HG02938 (cell line): ENCODE results near the gene REXO4.
"Not testable (repeated sequence)": the region's sequence is repeated elsewhere in the genome, so short reads cannot be mapped to it uniquely, and the experiment has no call there.

Experiments used
- ATAC-seq: cut with Tn5 transposase; IDR thresholded peaks from one replicate; pipeline ENCODE4 v1.9.1; 2021; ENCODE audit warnings: mild to moderate bottlenecking, moderate library complexity; ENCODE audit not compliant: unreplicated experiment

The REXO4 gene

GRCh38 chr9:133391449-133391848 lies 26.4 kb downstream of the REXO4 start:
- ATAC-seq: not testable (repeated sequence)

DNA sequence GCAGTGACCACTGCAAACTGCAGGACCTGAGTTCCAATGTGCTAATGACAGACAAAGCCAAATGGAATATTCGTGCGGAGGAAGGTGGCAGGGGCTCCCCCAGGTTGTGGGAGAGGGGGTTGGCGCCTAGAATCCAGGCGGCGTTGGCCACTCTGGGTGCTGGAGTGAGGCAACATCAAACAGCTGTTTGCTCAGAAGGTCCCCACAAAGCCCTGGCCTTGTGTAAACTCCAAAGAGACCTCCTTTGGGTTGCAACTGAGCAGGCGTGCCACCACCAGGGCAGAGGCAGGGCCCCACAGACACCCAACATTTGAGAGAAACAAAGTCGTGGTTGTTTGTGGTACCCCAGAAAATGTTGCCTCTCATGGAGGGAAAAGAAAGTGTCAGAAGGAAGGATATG lies 27.1 kb downstream of the REXO4 start:
- no peak for ATAC-seq

DNA sequence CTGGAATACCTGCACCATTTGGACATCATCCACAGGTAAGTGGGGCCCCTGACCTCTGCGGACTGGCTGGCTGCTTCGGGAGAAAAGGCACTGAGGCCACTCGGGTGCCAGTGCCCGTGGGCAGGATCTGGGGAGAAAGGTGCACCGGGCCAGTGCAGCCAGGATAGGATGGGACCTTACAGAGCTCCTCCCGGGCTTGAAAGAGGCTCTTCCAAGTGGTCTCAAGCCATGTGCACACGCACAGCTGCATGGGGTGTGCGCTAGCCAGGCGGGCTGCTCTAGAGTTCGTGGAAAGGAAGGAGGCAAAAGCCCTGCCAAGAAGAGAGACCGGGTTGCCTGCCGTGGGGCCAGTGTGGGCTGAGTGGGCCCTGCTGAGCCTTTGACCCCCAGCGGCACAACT lies 28.2 kb downstream of the REXO4 start:
- ATAC-seq: no peak

- no peak for ATAC-seq
Observed at GRCh38 chr9:133389025-133389557, 28.7 kb downstream of the REXO4 start.

DNA sequence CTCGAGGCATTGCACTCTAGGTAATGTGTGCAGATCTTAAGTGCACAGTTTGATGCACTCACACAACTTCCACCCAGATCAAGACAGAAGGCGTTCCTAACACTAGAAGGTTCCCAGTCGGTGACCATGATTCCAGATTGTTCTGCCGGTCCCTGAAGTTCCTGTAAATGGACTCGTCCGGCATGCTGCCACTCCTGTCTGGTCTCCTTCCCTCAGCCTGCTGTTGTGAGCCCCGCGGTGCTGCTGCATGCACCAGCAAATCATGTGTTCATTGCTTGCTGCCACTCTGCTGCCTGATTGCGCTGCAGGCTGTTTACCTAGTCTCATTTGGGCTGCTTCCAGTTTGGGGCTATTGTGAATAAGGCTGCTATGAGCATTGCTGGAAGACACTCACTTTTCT lies 30.1 kb downstream of the REXO4 start:
- no peak for ATAC-seq

- no peak for ATAC-seq
Observed at GRCh38 chr9:133386338-133386737, 31.5 kb downstream of the REXO4 start.

GRCh38 chr9:133385452-133385851 lies 32.4 kb downstream of the REXO4 start:
- ATAC-seq: no peak

DNA sequence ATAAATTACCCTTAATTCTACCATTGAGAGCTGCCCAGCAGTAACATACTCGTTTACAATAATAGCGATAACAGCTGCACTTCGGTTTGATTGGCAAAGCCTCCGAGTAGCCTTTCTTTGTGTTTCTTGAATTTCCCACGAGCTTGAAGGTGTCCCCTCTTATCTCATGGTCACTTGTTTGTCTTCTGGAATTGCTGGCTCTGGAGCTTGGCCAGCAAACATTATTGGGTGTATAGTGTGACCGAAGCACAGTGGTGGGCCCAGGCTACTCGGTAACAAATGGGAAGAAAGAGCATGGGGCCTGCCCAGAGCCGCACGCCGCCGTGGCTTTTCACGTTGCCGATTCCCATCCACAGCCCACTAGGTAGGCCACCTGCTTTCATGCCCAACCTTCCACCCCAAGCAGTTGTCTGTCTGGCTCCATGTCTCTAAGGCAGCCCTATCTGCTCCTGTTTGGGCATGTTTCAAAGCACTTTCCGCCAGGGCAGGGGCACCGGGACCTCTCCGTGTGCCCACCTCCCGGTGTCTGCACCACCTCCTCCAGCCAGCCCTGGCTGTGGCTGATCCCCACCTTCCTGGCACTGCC lies 33.0 kb downstream of the REXO4 start:
- no peak for ATAC-seq

DNA sequence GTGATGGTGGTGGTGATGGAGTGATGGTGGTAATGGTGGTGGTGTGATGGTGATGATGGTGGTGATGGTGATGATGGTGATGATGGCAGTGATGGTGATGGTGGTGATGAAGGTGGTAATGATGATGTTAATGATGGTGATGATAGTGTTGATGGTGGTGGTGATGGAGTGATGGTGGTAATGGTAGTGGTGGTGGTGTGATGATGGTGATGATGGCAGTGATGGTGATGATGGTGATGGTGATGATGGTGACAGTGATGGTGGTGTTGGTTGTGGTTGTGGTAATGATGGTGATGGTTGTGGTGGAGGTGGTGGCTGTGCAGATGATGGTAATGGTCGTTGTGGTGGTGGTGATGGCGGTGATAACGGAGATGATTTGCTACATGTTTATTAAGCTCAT lies 34.4 kb downstream of the REXO4 start:
- ATAC-seq: no peak

DNA sequence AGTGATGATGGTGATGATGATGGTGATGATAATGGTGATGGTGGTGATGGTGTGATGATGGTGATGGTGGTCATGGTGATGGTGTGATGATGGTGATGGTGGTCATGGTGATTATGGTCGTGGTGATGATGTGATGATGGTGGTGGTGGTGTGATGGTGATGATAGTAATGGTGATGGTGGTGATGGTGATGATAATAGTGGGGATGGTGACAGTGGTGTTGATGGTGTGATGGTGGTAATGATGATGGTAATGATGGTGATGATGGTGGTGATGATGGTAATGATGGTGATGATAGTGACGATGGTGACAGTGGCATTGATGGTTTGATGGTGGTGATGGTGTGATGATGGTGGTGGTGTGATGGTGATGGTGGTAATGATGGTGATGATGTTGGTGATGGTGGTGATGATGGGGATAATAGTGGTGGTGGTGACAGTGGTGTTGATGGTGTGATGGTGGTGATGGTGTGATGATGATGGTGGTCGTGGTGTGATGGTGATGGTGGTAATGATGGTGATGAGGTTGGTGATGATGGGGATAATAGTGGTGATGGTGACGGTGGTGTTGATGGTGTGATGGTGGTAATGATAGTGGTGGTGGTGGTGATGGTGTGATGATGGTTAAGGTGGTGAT lies 35.2 kb downstream of the REXO4 start:
- ATAC-seq: no peak

DNA sequence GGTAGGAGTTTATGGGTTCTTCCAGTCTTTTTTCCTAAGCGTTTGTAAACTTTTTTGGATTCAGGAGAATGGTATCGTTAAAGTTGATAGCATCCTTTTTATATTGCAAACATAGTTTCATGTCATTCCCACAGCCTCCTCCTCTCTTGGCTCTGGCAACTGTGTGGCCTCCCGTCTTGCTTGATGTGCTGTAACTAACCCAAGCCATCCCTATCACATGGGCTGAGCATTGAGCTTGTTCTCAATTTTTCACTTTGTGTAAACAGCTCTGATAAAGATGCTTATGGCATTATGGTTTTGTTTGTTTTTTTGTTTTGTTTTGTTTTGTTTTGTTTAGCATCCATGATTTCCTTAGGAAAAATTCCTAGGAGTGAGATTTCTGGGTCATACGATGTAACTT lies 37.1 kb downstream of the REXO4 start:
- no peak for ATAC-seq

DNA sequence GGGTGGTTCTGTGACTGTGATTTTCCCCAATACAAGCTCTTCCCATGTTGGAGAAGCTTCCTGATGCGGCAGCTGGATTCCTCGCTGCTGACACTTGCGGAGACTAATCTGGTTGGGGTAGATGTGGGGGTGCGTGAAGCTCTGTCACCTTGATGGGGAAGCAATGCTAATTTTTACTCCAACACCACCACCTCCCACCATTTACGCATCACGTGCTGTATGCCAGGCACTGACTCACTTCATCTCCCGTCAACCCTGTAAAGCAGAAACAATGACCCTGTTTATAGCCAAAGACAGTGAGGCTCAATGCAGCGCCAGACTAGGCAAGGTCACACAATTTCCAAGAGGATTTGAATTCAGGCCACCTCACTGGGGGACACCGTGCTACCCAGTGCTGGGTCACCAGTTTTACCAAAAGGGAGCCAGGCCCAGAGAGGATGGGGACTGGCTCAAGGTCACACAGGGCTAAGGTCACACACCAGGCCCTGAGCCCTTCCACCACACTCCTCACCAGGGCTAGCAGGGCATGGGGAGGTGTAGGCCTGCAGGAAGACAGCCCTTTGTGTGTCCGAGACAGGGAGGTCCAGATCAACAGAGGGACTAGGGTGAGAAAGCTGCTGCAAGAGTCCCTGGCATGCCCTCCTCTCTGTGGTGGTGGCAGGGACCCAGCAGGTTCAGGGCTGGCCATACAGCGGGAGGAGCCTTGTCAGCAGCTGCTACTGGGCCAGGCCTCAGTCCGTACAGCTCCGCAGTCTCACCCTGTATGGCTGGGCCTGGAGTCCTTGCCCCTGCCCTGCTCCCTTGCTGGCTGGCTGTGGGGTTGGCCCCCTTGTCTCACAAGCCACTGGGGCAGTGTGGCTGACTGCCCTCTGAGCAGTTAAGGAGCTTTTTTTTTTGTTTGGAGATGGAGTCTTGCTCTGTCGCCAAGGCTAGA lies 38.4 kb downstream of the REXO4 start:
- ATAC-seq: no peak

DNA sequence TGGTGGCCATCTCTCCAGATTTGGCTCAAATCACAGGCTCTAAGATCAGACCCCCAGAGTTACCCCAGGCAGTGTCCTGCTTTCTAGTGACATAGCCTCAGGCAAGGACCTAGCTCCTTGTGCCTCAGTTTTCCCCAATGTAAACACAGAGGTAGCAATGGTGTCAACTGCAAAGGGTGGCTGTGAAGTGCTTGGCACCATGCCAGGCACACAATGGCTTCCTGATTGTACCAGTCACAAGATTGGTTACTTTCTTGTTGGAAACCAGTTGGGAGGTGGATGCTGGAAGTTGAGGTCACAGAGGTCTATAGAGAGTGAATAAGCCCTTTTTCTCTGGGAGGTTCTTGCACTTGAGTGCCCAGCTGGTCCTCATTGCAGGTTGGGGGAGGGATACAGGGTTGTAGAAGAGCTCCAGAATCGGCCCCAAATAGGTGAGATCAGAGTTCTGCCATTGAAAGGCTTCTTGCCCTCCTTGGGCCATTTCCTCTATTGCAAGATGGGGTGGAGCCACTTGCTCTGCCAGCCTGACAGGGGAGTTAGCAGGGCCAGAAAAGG lies 39.3 kb downstream of the REXO4 start:
- ATAC-seq: no peak

DNA sequence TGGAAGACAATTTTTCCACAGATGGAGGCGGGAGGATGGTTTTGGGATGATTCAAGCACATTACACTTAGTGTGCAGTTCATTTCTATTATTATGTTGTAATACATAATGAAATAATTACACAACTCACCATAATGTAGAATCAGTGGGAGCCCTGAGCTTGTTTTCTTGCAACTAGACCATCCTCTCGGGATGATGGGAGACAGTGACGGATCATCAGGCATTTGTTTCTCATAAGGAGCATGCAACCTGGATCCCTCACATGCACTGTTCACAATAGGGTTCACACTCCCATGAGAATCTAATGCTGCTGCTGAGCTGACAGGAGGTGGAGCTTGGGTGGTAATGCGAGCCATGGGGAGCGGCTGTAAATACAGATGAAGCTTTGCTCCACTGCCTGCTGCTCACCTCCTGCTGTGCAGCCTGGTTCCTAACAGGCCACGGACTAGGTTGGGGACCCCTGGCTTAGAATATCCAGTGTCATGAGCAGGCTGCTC lies 40.0 kb downstream of the REXO4 start:
- no peak for ATAC-seq

GRCh38 chr9:133377280-133377679 lies 40.5 kb downstream of the REXO4 start:
- not testable (repeated sequence) for ATAC-seq

GRCh38 chr9:133375724-133376654 lies 41.8 kb downstream of the REXO4 start, which contains the start of the genes STKLD1 and SURF4:
Gene STKLD1, plus strand, starts transcription at chr9:133376366. Its CDS starts 108 bp downstream, at chr9:133376474.
Gene SURF4, minus strand, starts transcription at chr9:133376060. Its CDS starts 91 bp downstream, at chr9:133375969.
- ATAC-seq: peak; percentile 78

DNA sequence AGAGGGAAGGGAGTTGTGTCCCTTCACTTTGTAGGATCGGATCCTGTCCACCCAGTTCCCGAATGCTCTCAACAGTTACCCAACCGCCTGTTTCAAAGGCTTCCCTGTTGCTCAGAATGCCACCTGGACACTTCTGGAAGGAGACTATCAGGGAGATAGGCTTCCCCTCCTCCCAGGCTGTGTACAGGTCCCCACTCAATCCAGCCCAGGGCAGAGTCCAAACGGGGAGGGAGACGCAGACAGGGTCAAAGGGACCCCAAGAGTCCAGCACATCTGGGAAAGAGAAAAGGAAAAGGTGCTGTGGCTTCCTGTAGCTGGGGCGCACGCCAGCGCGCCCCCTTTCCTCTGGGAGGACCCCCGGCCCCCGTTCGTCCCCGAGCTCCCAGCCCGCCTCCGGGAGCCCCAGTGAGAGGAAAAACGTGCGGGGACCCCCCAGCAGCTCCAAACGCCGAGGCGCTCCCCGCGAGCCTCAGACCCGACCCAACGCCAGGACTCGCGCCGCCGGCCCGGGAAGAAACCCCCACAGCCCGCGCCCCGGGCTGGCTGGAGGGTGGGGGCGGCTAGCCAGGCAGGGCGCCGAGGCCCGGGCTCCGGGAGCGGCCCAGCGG lies 42.6 kb downstream of the REXO4 start:
- ATAC-seq: peak; percentile 9

- ATAC-seq: no peak
Observed at GRCh38 chr9:133374612-133375115, 43.1 kb downstream of the REXO4 start.

DNA sequence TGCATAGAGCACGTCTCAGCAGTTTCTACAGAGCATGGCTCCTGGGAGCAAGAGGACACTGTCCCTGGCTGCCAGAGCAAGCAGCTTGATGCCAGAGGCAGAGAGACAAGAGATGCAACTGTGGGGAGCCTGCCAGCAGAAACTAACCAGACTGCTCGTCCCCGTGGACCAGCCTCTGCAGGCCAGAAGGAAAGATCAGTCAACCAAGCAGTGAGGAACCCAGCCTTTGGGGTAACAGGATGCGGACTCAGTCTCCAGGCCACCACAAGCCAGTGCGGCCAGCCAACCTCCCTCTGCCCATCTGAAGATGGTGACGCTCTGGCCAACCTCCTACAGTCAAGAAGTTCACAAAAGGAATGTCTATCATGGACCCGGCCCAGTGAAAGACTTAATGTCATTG lies 45.7 kb downstream of the REXO4 start:
- no peak for ATAC-seq
